GM13977 (cell line): ENCODE results near the gene HTR3C.
"Not testable (repeated sequence)": the region's sequence is repeated elsewhere in the genome, so short reads cannot be mapped to it uniquely, and the experiment has no call there.

ENCODE experiments used
- DNase-seq: peaks from one replicate; pipeline ENCODE4 v3.0.0; 2012; ENCODE audit warnings: low spot score
- CTCF ChIP-seq: IDR thresholded peaks from 2 replicates; pipeline ENCODE4 v1.5.1; 2012; ENCODE audit warnings: mild to moderate bottlenecking, control low read depth; ENCODE audit not compliant: insufficient read depth; ENCODE audit errors: extremely low read depth, missing control alignments
- in situ Hi-C: fragments of 300-500 bp; cut with MboI; formaldehyde crosslinking; loops from one replicate; pipeline ENCODE4 v1.12.0; 2022; ENCODE audit warnings: low sequenced_read_pairs, low pct_unique_long_range_greater_than_20kb, mixed read lengths, inconsistent platforms; ENCODE audit not compliant: unreplicated experiment

Gene HTR3C

GRCh38 chr3:184068344-184068743, 15.5 kb downstream of the HTR3C start:
- DNase-seq = no peak
- in situ Hi-C loops = no loop called here
- TF ChIP-seq CTCF = no peak

- DNase-seq, in situ Hi-C loops: not testable (repeated sequence)
Measured at GRCh38 chr3:184071142-184071541, 18.3 kb downstream of the HTR3C start.

- no peak for DNase-seq
- in situ Hi-C loops = no loop called here
Measured at GRCh38 chr3:184073621-184074020, 20.8 kb downstream of the HTR3C start.

GRCh38 chr3:184075901-184076300, 23.1 kb downstream of the HTR3C start:
- no peak for DNase-seq
- in situ Hi-C loops = no loop called here
- TF ChIP-seq CTCF = no peak

More at GRCh38 chr3:184073621-184074020, 20.8 kb downstream of the HTR3C start:
- TF ChIP-seq CTCF = no peak

GRCh38 chr3:184077881-184078280, 25.0 kb downstream of the HTR3C start:
- DNase-seq = no peak
- no peak for TF ChIP-seq CTCF
- in situ Hi-C loops = no loop called here

- no peak for DNase-seq
- in situ Hi-C loops = no loop called here
- TF ChIP-seq CTCF = no peak
Measured at GRCh38 chr3:184078851-184079250, 26.0 kb downstream of the HTR3C start.

GRCh38 chr3:184081116-184081830, 28.4 kb downstream of the HTR3C start:
- no peak for TF ChIP-seq CTCF
- in situ Hi-C loops = no loop called here
- no peak for DNase-seq
